HG02642 (cell line): ENCODE measurements around the gene PTGIR.
"Not testable (repeated sequence)": the region's sequence is repeated elsewhere in the genome, so short reads cannot be mapped to it uniquely, and the experiment has no call there.

ENCODE experiments used
- ATAC-seq: cut with Tn5 transposase; IDR thresholded peaks from one replicate; pipeline ENCODE4 v1.9.1; 2021; ENCODE audit warnings: mild to moderate bottlenecking; ENCODE audit not compliant: unreplicated experiment, poor library complexity

Gene PTGIR

DNA sequence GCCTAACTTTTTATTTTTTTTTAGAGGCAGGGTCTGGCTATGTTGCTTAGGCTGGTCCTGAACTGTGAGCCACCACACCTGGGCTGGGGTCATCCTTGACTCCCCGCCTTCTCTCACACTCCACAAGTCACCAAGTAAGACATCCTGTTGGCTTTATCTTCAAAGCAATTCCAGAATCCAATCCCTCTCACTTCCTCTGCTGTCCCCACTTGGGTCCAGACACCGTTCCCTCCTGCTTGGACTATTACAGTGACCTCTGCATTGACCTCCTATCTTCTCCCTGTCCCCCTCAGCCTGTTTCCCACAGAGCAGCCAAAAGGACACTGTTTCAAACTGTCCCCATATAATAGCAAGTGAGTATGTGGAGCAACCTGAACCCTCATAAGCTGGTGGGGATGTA lies 15.8 kb upstream of the PTGIR start:
- no peak for ATAC-seq

DNA sequence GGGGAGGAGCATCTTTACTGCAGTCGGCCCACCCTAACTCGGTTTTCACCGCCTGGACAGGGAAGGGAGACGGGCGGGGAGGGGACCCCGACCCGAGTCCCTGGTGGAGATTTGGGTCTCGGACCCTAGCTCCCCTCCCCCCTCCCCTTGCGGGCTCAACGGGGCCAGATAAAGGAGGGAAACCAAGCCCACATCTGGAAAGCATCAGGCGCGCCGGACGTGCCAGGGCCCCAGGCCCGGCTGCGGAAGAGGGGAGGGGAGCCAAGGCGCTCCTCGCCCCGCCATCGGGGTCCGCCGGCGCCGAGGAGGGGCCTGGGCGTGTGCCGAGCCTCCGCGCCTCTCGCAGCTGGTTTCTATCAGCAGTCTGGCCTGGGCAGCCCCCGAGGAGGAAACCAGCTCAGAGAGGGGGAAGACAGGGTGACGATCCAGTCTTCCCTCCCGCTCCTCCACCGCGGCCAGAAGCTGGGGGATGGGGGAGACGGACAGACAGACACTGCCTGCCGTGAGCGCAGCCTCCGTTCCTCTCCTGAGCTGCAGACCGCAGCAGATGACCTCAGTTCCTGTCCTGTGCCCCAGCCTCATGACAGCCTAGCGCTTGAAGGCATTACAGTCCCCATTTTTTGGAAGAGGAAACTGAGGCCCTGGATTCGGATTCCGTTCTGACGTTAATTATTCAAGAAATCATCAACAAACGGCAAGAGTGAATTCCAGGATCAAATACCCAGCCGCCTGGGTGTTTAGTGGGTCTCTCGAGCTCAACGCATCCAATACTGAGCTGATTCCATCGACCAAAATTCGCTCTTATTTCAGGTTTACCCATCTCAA lies 14.7 kb upstream of the PTGIR start:
- ATAC-seq: no peak

DNA sequence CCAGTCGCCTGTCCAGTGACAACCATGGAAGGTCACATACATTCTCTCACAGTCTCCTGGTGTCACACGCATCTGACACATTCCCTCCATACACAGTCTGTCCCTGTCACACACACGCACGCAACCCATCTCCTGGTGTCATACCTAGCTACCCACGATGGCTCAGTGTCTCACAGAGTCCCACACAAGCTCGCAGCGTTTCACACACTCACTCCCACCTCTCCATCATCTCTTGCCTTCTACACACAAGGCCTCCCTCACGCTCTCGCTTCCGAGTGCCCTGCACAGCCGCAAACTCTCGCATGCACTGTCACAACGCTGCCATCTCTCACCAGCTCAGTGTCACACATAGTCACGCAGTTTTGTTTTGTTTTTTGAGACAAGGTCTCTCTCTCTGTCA lies 12.3 kb upstream of the PTGIR start:
- no peak for ATAC-seq

DNA sequence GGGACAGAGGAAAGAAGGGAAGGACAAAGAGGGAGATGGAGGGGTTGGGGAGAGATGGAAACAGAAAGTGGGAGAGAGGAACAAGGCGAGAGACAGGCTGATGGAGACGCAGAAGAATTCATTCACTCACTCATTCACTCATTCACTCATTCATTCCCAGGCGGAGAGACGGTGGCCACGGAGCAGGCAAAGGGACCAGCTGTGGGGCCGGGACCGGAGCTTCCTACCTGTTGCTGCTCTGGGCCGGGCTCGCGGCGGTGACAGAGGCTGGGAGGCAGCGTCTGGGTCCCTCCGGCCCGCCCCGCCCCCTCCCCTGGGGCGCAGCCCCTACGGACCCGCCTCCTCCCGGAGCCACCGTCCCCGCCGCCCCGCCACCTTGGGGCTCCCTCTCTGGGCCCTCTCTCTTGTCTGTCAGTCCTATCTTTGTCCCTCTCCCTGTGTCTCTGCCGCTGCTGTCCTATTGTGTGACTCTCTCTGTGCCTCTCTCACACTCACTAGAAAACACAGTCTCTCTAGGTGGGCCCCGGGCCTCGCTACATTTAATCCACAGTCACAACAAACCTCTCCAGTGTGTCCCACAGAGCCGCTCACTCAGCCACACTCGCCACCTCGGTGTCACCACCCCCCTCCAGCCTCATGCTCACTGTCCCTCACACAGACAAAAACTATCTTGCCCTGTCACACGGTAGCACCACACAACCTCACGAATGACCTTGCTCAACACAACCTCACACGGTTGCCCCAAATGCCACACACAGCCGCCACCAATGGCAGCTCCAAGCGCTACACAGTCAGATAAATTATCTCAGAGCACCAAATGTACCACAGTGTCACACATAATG lies 11.3 kb upstream of the PTGIR start, which contains the start of gene GNG8:
Gene GNG8 (minus strand): TSS at position 283 of the 842 bp plus-strand sequence. CDS start 1,520 bp downstream, outside the sequence.
- ATAC-seq: no peak

DNA sequence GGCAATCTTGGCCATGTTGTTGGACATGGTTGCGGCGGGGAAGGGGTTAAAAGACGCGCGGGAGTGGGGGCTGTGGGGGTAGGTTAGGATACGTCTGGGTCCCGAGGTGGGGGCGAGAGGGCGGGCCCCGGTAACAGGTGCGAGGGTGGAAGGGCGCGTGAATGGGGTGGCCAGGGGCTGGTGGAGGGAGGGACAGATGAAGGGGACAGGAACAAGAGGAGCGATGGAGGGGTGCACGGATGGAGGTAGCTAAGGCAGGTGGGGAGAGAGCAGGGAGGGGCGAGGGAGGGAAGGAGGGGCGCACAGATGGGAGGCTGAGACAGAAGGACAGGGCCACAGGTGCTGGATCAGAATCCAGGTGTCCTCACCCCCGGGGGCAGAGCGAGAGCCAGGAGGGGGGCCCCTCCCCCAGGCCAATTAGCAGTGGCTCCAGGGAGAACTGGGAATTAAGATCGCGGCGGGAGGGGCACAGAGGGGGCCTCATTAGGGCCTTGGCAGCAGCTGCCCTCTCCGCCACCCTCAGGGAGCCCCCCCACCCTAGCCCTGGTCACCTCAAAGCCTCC lies 9.8 kb upstream of the PTGIR start:
- ATAC-seq: no peak

DNA sequence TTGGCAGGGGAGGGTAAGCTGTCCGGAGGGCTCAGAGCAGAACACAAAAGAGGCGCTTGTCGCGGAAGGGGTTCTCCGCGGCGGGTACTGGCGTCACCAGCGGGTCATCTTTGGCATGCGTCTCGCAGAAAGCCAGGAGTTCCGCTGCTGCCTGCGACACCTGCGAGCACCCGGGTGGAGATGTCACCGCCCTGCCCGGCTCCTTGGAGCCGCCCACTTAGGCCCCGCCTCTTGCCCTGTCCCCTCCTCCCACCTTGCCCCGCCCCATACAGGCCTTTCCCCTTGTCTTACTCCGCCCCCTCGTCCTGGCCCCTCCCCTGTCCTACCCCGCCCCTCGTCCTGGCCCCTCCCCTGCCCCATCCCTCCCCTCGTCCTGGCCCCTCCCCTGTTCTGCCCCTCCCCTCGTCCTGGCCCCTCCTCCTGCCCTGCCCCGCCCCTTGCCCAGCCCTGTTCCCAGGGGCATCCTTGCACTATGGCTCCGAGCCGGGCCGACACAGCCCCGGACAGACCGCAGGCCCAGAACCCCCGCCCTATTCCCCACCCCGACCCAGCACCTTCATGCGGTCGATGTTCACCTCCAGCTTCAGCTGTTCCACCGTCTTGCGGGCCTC lies 9.3 kb upstream of the PTGIR start:
- no peak for ATAC-seq

DNA sequence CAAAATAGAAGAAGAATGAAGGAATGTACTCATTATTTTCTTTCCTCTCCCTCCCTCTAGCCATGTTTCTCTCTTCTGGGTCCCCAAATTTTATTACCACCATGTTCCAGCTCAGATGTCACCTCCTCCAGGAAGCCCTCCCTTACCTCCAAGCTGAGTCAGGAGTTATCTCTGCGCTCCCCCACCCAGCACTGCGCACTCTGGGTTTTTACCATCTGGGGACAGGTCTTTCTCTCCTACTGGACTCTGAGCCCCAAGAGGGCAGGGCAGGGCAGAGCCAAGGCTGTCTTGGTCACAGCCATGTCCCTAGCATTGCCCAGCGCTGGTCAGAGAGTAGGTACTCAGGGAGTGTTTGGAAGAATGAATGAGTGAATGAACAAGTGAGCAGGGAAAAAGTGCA lies 8.2 kb upstream of the PTGIR start:
- no peak for ATAC-seq

DNA sequence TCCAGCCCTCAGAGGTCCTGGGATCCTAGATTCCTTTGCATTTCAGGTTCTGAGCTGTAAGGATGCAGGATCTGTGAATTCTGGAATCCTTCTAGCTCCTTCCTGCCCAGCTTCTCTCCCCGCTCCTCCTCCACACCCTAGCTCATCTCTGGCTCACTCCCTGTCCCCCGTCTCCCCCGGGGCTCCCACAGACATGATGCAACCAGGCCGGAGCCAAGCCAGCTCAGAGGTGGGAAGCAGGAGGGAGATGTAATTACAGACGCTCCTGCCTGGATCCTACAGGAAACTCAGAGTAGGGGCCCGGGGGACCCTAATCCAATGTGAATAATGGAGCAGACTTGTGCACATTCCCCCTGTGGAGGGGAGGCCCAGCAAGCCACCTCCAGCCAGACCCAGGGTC lies 6.6 kb upstream of the PTGIR start:
- ATAC-seq: no peak

DNA sequence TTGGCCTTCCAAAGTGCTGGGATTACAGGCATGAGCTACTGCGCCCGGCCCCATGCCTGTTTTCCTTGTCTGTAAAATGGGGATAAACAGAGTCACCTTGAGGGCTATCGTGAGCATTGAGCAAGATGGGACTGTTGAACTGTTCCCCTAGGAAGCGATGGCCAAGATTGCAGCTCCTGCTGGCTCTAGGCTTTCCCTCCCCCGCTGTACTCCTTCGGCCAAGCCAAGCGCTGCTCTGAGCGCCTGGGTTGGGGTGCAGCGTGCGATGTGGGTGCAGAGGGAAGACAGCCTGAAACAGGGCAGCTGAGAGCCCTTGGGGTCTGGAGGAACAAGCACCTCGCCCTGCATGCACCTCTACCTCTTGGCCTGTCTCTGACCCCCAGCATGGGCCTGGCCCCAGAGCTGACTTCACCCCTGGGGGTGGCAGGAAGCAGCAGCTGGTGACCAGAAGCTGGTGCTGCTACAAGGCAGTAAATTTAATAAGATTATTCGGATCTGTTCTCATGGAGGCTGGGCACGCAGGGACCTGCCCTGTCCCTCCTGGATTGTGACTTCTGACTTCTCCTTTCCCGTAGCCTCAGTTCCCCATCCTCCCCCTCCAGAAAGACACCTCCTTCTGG lies 5.8 kb upstream of the PTGIR start:
- ATAC-seq: no peak

DNA sequence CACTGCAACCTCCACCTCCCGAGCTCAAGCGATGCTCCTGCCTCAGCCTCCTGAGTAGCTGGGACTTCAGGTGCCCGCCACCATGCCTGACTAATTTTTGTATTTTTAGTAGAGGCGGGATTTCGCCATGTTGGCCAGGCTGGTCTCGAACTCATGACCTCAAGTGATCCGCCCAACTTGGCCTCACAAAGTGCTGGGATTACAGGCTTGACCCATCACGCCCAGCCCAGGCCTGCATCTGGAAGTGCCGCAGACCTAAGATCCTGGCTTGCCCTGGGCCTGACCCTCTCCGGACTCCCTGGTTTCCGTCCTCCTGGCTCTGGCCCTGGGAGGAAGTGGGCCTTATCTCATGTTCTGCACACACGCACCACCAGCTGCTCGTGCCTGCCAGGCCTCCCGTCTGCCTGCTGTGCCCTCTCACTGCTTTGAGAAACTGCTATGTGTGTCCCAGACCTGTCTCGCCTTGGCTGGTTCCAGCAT lies 4.7 kb upstream of the PTGIR start:
- no peak for ATAC-seq

DNA sequence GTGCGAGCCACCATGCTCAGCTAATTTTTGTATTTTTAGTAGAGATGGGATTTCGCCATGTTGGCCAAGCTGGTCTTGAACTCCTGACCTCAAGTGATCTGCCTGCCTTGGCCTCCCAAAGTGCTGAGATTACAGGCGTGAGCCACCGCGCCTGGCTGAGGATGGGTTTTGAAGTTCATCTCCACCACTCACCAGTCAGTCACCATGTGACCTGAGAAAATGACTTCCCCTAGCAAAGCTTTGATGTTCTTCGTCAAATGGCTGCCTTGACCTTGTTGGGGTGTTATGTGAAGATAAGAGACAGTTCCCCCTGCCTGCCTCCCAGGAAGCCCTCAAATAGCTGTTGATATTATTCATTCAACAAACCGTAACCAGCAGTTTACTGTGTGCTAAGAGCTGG lies 4.1 kb upstream of the PTGIR start:
- not testable (repeated sequence) for ATAC-seq

DNA sequence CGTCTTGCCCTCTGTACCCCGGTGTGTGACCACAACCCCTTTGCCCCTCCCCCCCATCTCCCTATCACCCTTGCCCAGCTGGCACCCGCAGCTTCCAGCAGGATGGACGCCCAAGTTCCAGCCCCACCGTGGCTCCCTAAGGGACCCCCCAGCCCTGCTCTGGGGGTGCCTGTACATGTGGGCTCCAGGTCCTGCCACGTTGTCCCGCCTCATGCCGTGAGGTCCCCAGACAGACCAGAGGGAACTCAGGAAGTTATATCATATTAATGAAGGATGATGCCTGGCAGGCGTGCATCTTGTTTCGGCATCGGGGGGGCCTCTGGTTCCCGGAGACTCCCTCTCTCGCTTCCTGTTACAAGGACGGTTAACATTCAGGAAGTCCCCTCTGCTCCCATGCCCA lies 1.6 kb upstream of the PTGIR start:
- ATAC-seq: no peak

DNA sequence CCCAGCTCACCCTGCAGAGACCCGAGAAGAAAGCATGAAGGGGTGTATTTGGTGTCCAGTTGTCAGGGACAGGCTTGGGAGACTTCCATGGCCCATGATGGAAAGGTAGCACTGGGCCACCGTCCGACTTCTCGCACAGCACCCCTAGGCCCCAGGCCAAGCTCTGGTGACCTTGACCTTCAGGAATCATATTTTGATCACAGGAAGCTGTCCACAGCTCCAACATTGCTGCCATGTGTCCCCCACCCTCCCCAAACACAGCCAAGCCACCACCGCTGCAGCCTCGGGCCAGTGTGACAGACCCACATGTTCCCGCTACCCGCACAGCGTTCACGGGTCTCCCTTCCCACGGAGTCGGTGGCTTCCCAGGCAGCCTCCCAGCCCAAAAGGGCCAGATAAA lies 842 bp upstream of the PTGIR start:
- no peak for ATAC-seq

DNA sequence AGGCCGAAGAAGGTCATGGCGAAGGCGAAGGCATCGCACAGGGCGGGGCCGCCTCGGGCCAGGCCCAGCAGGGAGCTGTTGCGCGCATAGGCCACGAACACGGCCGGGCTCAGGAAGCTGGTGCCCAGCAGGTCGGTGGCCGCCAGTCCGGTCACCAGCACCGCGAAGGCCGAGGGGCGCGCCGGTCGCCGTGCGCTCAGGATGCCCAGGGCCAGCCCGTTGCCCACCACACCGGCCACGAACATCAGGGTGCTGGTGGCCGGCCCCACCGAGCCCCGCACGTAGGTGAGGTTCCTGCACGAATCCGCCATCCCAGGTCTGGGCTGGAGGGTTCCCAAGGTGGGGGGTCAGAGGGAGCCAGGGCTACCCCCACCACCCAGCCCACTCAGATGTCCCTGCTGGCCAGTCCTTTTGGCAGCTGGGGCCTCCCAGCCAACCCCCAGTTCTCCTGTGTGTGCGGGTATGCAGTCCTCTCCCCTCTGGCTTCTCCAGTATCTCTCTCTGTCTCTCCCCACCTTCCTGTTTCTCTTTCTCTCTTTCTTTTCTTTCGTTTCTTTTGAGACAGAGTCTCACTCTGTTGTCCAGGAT lies 880 bp downstream of the PTGIR start:
- ATAC-seq: no peak

DNA sequence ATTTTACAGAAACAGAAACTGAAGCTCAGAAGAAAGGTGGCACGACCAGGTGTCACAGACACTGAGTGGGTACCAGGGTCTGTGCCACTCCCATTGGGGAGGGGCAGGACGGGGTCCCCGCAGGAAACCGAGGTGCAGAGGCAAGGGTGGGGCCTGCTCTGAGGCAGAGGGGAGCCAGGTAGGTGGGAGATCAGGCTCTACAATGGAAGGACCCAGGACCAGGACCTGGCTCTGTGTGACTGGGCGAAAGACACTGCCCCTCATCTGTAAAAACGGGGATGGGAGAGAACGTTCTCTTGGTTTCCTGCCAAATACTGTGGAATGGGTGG lies 2.8 kb downstream of the PTGIR start:
- ATAC-seq: no peak

DNA sequence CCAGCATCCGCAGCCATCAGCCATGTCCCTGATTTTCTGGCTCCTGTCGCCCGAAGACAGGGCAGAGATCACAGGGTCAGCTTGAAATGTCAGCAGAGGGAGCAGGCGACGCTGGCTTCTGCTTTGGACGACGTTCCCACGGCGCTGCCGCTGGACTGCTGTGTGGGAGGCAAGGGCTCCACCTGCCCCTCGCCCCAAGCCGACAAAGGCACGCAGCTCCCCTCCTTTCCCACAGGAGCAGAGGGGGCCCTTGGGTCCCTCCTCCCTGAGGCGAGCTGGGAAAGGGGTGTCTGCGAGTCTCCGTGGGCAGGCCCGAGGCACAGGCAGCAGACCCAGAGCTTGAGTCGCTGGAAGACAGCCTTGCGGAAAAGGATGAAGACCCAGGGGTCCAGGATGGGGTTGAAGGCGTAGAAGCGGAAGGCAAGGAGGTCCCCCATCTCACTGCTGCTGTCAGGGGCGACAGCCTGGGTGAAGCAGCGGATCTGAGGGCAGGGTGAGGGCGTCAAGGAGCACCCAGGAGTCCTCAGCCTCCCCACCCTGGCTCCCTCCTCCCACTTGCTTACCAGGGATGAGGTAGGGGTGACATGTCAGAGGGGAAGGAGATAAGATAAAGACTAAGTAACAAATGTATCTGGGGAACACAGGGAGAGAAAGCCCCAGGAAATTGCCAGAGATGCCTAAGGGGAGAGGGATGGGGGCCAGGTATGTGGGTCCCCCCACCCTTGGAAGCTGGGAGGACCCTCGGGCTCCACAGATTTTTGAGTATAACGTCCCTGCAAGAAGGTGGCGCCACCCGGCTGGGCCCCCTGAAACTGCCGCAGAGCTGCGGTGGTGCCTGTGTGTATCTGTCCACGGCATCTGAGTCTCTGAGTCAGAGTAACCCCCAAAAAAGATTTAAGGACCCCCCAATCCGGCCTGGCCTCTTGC lies 3.4 kb downstream of the PTGIR start:
- ATAC-seq: no peak

DNA sequence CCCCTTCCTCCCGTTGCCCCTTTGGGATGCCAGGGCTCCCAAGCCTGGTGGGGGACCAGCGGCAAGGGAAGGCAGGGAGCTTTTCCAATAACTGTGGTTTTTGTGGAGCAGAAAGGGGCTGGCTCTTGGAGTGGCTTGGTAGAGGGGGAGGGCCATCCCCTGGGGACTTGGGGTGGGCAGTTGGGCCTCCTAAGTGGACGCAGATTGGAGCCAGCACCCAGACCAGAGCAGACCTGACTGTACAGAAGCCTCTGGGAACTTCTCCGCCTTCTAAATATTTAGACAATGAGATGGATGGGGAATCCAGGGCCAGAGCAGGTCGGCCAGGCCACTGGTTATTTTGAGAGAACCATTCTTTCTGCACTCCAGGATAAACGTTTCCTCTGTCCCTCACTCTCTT lies 4.2 kb downstream of the PTGIR start:
- ATAC-seq: no peak

DNA sequence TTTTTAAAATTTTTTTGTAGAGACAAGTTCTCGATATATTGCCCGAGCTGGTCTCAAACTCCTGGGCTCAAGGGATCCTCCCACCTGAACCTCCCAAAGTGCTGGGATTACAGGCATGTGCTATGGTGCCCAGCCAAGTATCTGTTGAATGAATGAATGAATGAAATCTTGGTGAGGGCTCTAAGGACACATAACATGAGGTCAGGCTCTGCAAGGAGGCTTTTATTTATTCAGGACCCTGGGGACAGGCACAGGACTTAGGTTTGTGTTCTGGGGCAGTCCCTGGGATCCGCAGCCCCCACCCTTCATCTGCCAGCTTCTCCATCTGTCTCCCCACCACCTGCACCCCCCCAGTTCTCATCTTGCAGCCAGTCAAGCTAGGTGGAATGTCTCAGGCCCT lies 4.6 kb downstream of the PTGIR start:
- ATAC-seq: no peak

DNA sequence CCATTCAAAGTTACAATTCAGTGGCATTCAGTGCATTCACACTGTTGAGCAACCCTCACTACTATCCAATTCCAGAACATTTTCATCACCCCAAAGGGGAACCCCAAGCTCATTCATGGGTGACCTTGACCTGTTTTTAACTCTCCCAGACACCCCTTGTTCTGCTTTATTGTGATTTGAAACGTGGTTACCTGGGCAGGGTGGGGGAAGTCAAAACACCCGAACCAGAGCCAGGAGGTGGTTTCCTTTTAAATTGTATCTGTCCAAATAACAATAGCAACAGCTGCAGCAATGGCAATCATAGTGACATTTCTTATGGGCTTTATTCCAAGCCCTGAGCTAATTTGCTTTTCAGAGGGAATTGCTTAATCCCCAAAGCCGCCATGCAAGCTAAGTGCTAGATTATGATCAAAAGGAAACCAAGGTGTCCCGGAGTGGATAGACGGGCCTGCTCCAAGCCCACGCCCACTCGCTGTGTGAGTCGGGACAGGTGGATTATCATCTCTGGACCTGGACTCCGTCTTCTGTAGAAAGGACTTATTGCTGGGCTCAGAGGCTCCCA lies 6.1 kb downstream of the PTGIR start:
- no peak for ATAC-seq
